ENCODE results near the gene STX7. TPM values are rescaled to one million over a fixed set of nuclear protein-coding genes. Genes with fewer than 3 reads are reported as not detected.

STX7 gene
- total RNA-seq, 1 experiment from 2014 or later: 41.0 TPM

- no peak overlapping the region for H3K4me3 Mint-ChIP-seq (ENCODE audit: unreplicated experiment)
- H3K27me3 Mint-ChIP-seq (ENCODE audit: insufficient read depth, unreplicated experiment): no peaks in the 10 kb centered on the region
- H3K27me3 ChIP-seq (replicated peaks; ENCODE audit: control insufficient read depth, insufficient read depth, low read length): no peaks in the 10 kb centered on the region
- 0 out of 2 replicates have a peak, but pooled peaks cover 4% of the 10 kb centered on the region for H3K9me3 ChIP-seq
- no peaks in the 10 kb centered on the region for H3K4me1 ChIP-seq
- H3K36me3 Mint-ChIP-seq (ENCODE audit: insufficient read depth, unreplicated experiment): no peaks in the 10 kb centered on the region
- ChIA-PET POLR2A (no interaction called here), CTCF (interaction anchor here (0.5 kb wide), 1 partner anchor 353 kb away, joined by 4 read pairs; the partner anchor contains the start of gene SLC18B1)
- H3K4me1 Mint-ChIP-seq (ENCODE audit: low read depth, unreplicated experiment): no peaks in the 10 kb centered on the region
- no TSS peak for BruUV-seq (replicated peaks)
- DNase-seq: no peak
- H3K9me3 Mint-ChIP-seq (ENCODE audit: unreplicated experiment): peaks cover 18% of the 10 kb centered on the region
- H3K4me3 ChIP-seq (ENCODE audit: low read depth, low read length): no peak overlapping the region
- TF ChIP-seq, protein P1, sequence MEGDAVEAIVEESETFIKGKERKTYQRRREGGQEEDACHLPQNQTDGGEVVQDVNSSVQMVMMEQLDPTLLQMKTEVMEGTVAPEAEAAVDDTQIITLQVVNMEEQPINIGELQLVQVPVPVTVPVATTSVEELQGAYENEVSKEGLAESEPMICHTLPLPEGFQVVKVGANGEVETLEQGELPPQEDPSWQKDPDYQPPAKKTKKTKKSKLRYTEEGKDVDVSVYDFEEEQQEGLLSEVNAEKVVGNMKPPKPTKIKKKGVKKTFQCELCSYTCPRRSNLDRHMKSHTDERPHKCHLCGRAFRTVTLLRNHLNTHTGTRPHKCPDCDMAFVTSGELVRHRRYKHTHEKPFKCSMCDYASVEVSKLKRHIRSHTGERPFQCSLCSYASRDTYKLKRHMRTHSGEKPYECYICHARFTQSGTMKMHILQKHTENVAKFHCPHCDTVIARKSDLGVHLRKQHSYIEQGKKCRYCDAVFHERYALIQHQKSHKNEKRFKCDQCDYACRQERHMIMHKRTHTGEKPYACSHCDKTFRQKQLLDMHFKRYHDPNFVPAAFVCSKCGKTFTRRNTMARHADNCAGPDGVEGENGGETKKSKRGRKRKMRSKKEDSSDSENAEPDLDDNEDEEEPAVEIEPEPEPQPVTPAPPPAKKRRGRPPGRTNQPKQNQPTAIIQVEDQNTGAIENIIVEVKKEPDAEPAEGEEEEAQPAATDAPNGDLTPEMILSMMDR (IDR thresholded peaks at IDR 0.05; ENCODE audit: insufficient read depth in 1 of 2, low read depth in 1 of 2, low read length in 1 of 2, severe bottlenecking in 1 of 2, unreplicated experiment in 1 of 2): no peak
- no peaks in the 10 kb centered on the region for H3K36me3 ChIP-seq (ENCODE audit: control insufficient read depth, insufficient read depth, low read length)
- no peak overlapping the region for H3K27ac Mint-ChIP-seq (ENCODE audit: unreplicated experiment)
- intact Hi-C loops (cut with micrococcal nuclease; ENCODE audit: unreplicated experiment): no loop called here
These were observed 67.5 kb downstream of the STX7 start for GRCh38 chr6:132445201-132445951.

GRCh38 chr6:132443206-132443605, 69.7 kb downstream of the STX7 start:
- BruUV-seq (replicated peaks): no TSS peak
- H3K4me1 Mint-ChIP-seq (ENCODE audit: low read depth, unreplicated experiment): no peaks in the 10 kb centered on the region
- TF ChIP-seq, protein P1 (IDR thresholded peaks at IDR 0.05; ENCODE audit: insufficient read depth in 1 of 2, low read depth in 1 of 2, low read length in 1 of 2, severe bottlenecking in 1 of 2, unreplicated experiment in 1 of 2): no peak
- H3K4me3 Mint-ChIP-seq (ENCODE audit: unreplicated experiment): no peak overlapping the region
- H3K9me3 Mint-ChIP-seq (ENCODE audit: unreplicated experiment): peaks cover 18% of the 10 kb centered on the region
- H3K27me3 ChIP-seq (replicated peaks; ENCODE audit: control insufficient read depth, insufficient read depth, low read length): no peaks in the 10 kb centered on the region
- H3K27ac Mint-ChIP-seq (ENCODE audit: unreplicated experiment): no peak overlapping the region
- DNase-seq: no peak
- POLR2A ChIA-PET: no interaction called here
- H3K27me3 Mint-ChIP-seq (ENCODE audit: insufficient read depth, unreplicated experiment): no peaks in the 10 kb centered on the region
- CTCF ChIA-PET: no interaction called here
- H3K36me3 Mint-ChIP-seq (ENCODE audit: insufficient read depth, unreplicated experiment): no peaks in the 10 kb centered on the region
- H3K36me3 ChIP-seq (ENCODE audit: control insufficient read depth, insufficient read depth, low read length): no peaks in the 10 kb centered on the region
- 0 out of 2 replicates have a peak, but pooled peaks cover 4% of the 10 kb centered on the region for H3K9me3 ChIP-seq
- intact Hi-C loops (cut with micrococcal nuclease; ENCODE audit: unreplicated experiment): no loop called here
- no peaks in the 10 kb centered on the region for H3K4me1 ChIP-seq
- no peak overlapping the region for H3K4me3 ChIP-seq (ENCODE audit: low read depth, low read length)

- Mint-ChIP-seq H3K4me3 (ENCODE audit: unreplicated experiment) (no peak overlapping the region), H3K27ac (ENCODE audit: unreplicated experiment) (no peak overlapping the region), H3K27me3 (ENCODE audit: insufficient read depth, unreplicated experiment) (peaks cover 12% of the 10 kb centered on the region), H3K4me1 (ENCODE audit: low read depth, unreplicated experiment) (no peaks in the 10 kb centered on the region), H3K9me3 (ENCODE audit: unreplicated experiment) (no peaks in the 10 kb centered on the region), H3K36me3 (ENCODE audit: insufficient read depth, unreplicated experiment) (no peaks in the 10 kb centered on the region)
- TF ChIP-seq, protein P1 (IDR thresholded peaks at IDR 0.05; ENCODE audit: insufficient read depth in 1 of 2, low read depth in 1 of 2, low read length in 1 of 2, severe bottlenecking in 1 of 2, unreplicated experiment in 1 of 2): no peak
- Histone ChIP-seq H3K27me3 (replicated peaks; ENCODE audit: control insufficient read depth, insufficient read depth, low read length) (no peaks in the 10 kb centered on the region), H3K4me1 (no peaks in the 10 kb centered on the region), H3K36me3 (ENCODE audit: control insufficient read depth, insufficient read depth, low read length) (no peaks in the 10 kb centered on the region), H3K4me3 (ENCODE audit: low read depth, low read length) (no peak overlapping the region), H3K9me3 (no peaks in the 10 kb centered on the region)
- no peak for DNase-seq
- ChIA-PET POLR2A (no interaction called here), CTCF (no interaction called here)
- intact Hi-C loops (cut with micrococcal nuclease; ENCODE audit: unreplicated experiment): no loop called here
- no TSS peak for BruUV-seq (replicated peaks)
These were observed 82.8 kb downstream of the STX7 start for GRCh38 chr6:132430110-132430509.
